AG08396 (cell line): ENCODE results near the gene OR9G4.

Source experiments
- DNase-seq: peaks from one replicate; pipeline ENCODE4 v3.0.0; 2012; ENCODE audit warnings: low spot score, mixed read lengths

The OR9G4 gene

GRCh38 chr11:56748597-56748996, at the start of gene OR9G4:
Gene OR9G4, minus strand, starts transcription at chr11:56748697. Its CDS starts 4,931 bp downstream, at chr11:56743766.
- no peak for DNase-seq

- peak; percentile 16 for DNase-seq
These were observed 35.0 kb upstream of the OR9G4 start for GRCh38 chr11:56783448-56784041.

- no peak for DNase-seq
These were observed 33.8 kb upstream of the OR9G4 start for GRCh38 chr11:56782167-56782847.

GRCh38 chr11:56776809-56777208, 28.3 kb upstream of the OR9G4 start:
- no peak for DNase-seq

- DNase-seq: no peak
These were observed 16.5 kb upstream of the OR9G4 start for GRCh38 chr11:56764976-56765375.

GRCh38 chr11:56751480-56751879, 3.0 kb upstream of the OR9G4 start:
- no peak for DNase-seq

- no peak for DNase-seq
These were observed 1.7 kb upstream of the OR9G4 start for GRCh38 chr11:56750190-56750589.

GRCh38 chr11:56740886-56741285, 7.6 kb downstream of the OR9G4 start:
- no peak for DNase-seq

GRCh38 chr11:56740107-56740506, 8.4 kb downstream of the OR9G4 start:
- no peak for DNase-seq

GRCh38 chr11:56720513-56720912, 28.0 kb downstream of the OR9G4 start:
- no peak for DNase-seq

GRCh38 chr11:56716379-56716854, 32.1 kb downstream of the OR9G4 start:
- DNase-seq: no peak

GRCh38 chr11:56714206-56714605, 34.3 kb downstream of the OR9G4 start:
- no peak for DNase-seq

- no peak for DNase-seq
These were observed 42.0 kb downstream of the OR9G4 start for GRCh38 chr11:56706486-56706885.

- DNase-seq: no peak
These were observed 42.6 kb downstream of the OR9G4 start for GRCh38 chr11:56705784-56706396.

GRCh38 chr11:56700914-56701485, 47.5 kb downstream of the OR9G4 start:
- no peak for DNase-seq

- DNase-seq: no peak
These were observed 48.1 kb downstream of the OR9G4 start for GRCh38 chr11:56700242-56700913.

- no peak for DNase-seq
These were observed 49.7 kb downstream of the OR9G4 start, which contains the start of gene OR9G1 for GRCh38 chr11:56698795-56699194. Gene OR9G1, plus strand, starts transcription at chr11:56699095. Its CDS starts 1,293 bp downstream, at chr11:56700388.

GRCh38 chr11:56693428-56693827, 55.1 kb downstream of the OR9G4 start:
- no peak for DNase-seq
